Spleen (tissue), 11 donors: Measurements from ENCODE around the gene SMG6. TPM values are rescaled to one million over a fixed set of nuclear protein-coding genes. Genes with fewer than 3 reads are reported as not detected.

ENCODE experiments used
- DNase-seq: peaks from one replicate; pipeline ENCODE4 v3.0.0-alpha.2; 2020
- H3K27ac ChIP-seq, 8 donors: fragments of 200-600 bp; sonication (generic) in 7 of 8; 1 replicate in 4 of 8; 2 replicates in 4 of 8; pipeline versions ENCODE4 v1.5.0 to v1.8.0; 2016 to 2021; ENCODE audit warnings: inconsistent platforms in 4 of 8, mild to moderate bottlenecking in 4 of 8, moderate library complexity in 1 of 8
- H3K27me3 ChIP-seq, 7 donors: fragments of 200-600 bp; sonication (generic) in 6 of 7; replicated peaks in 1 of 7; 1 replicate in 4 of 7; 2 replicates in 3 of 7; pipeline versions ENCODE4 v1.5.0 to v1.8.0; 2016 to 2021; ENCODE audit warnings: inconsistent platforms in 3 of 7, mild to moderate bottlenecking in 1 of 7
- H3K36me3 ChIP-seq, 6 donors: fragments of 200-600 bp; sonication (generic) in 5 of 6; 1 replicate in 4 of 6; 2 replicates in 2 of 6; pipeline versions ENCODE4 v1.5.0 to v1.8.0; 2016 to 2021; ENCODE audit warnings: inconsistent platforms in 2 of 6
- H3K4me1 ChIP-seq, 6 donors: fragments of 200-600 bp; sonication (generic) in 5 of 6; 1 replicate in 3 of 6; 2 replicates in 3 of 6; pipeline versions ENCODE4 v1.5.0 to v1.8.0; 2016 to 2021; ENCODE audit warnings: inconsistent platforms in 3 of 6
- H3K4me3 ChIP-seq, 8 donors: fragments of 200-600 bp; sonication (generic) in 7 of 8; 1 replicate in 4 of 8; 2 replicates in 4 of 8; pipeline versions ENCODE4 v1.5.0 to v1.8.0; 2016 to 2021; ENCODE audit warnings: inconsistent platforms in 4 of 8, mild to moderate bottlenecking in 4 of 8, moderate library complexity in 2 of 8
- H3K9me3 ChIP-seq, 8 donors: fragments of 200-600 bp; sonication (generic) in 7 of 8; 1 replicate in 4 of 8; 2 replicates in 4 of 8; pipeline versions ENCODE4 v1.5.0 to v1.8.0; 2016 to 2021; ENCODE audit warnings: inconsistent platforms in 4 of 8
- CTCF ChIP-seq, 11 experiments: fragments of 200-600 bp in 7 of 11; fragments of 450-650 bp in 4 of 11; sonication (generic) in 4 of 11; IDR thresholded peaks in 8 of 11; conservative IDR thresholded peaks in 3 of 11; 1 replicate in 7 of 11; 2 replicates in 4 of 11; pipeline versions ENCODE4 v1.4.0 to v1.8.0; 2016 to 2021; ENCODE audit warnings: antibody characterized with exemption in 11 of 11, inconsistent platforms in 4 of 11, mild to moderate bottlenecking in 1 of 11
- POLR2A ChIP-seq, 3 donors: fragments of 450-650 bp; IDR thresholded peaks; one replicate each; pipeline ENCODE4 v1.5.1; 2017; ENCODE audit warnings: antibody characterized with exemption in 3 of 3, mild to moderate bottlenecking in 1 of 3
- POLR2AphosphoS5 ChIP-seq, 3 donors: sonication (generic); formaldehyde crosslinking; IDR thresholded peaks; one replicate each; pipeline ENCODE4 v1.5.1; 2017; ENCODE audit warnings: antibody characterized with exemption in 3 of 3
- WGBS, 5 donors: extraction: QIAGEN DNeasy Blood & Tissue Kit in 3 of 5; methylation state at CpG; one replicate each; pipeline versions ENCODE4 v1.1.5 to v1.1.7; 2013 to 2018; 5-methylcytosine and 5-hydroxymethylcytosine counted together
- intact Hi-C: fragments of 100-400 bp; cut with DNase I; formaldehyde crosslinking; loops from one replicate; pipeline ENCODE4 v1.15.0; 2023; ENCODE audit warnings: low total_unique reads
- polyA plus RNA-seq, 3 donors: library from polyadenylated mRNA; stranded (reverse); fragments of 200-250 nt; gene quantifications; one replicate each; pipeline ENCODE4 v1.2.1, GENCODE V29; 2013
- total RNA-seq, 7 donors: library from RNA; depleted of rRNA in 3 of 7; stranded (reverse); fragments of >200 nt in 3 of 7; fragmentation: NEBNext Ultra II Directional in 4 of 7; extraction: Animal tissue kit (Norgen Biotek cat#: 25700) in 4 of 7; gene quantifications; one replicate each; pipeline versions ENCODE4 v1.1.0 to v1.2.1, GENCODE V29; 2016 to 2021
- donor health status: healthy with polysubstance abuse.
- donor health status: DM: no; HTN: no; CAD: no; lungs with moderate emphysema.
- donor health status: DM: no; HTN: no; CAD: no.
- donor health status: Bipolar disorder and iron deficiency.
- donor health status: healthy.
- donor health status: DM: no; HTN: no; CAD: no.
- donor health status: DM: yes; HTN: yes; CAD: no.

The SMG6 gene
- total and polyA plus RNA-seq, 10 donors: 9.7 to 44.2 (median 28.0) TPM

DNA sequence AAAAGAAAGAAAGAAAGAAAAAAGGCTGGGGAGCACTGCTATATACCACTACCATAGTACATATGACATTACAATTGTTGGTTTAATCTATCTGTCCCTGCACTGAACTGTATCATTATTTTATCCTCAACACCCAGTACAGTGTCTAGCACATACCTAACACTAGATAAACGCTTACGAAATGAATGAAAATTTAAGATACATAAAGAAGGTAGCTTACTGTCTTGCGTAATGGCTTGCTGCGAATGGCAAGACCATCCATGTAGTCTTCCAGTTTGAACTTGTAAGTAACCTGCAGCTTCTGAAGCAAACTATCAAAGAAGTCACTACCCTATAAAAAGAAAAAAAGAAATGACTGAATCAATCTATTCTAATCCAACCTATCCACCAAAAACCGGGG, 6.6 kb downstream of the SMG6 start:
- H3K27ac ChIP-seq: no peak overlapping the region
- 90 to 96% (median 92%) methylated on average over 5 of the region's 5 CpGs for WGBS, 5 donors
- TF ChIP-seq POLR2A (IDR thresholded peaks at IDR 0.05): no peak
- TF ChIP-seq POLR2AphosphoS5 (IDR thresholded peaks at IDR 0.05): no peak
- TF ChIP-seq CTCF (IDR thresholded peaks at IDR 0.05 in 8 of 11, conservative IDR thresholded peaks at IDR 0.05 in 3 of 11): no peak
- H3K9me3 ChIP-seq: no peaks in the 10 kb centered on the region
- no peak overlapping the region for H3K4me3 ChIP-seq
- intact Hi-C loops: no loop called here
- peaks cover 4 to 60% (median 24%) of the 10 kb centered on the region in 6 donors for H3K4me1 ChIP-seq
- H3K27me3 ChIP-seq: no peaks in the 10 kb centered on the region
- no peak for DNase-seq
- peaks cover 3 to 86% (median 73%) of the 10 kb centered on the region in 6 donors for H3K36me3 ChIP-seq

- Histone ChIP-seq H3K4me1 (peaks cover 0 to 45% (median 11%) of the 10 kb centered on the region in 6 donors), H3K27ac (no peak overlapping the region), H3K9me3 (no peaks in the 10 kb centered on the region), H3K36me3 (peaks cover 3 to 100% (median 82%) of the 10 kb centered on the region in 6 donors), H3K4me3 (no peak overlapping the region), H3K27me3 (no peaks in the 10 kb centered on the region)
- TF ChIP-seq CTCF (IDR thresholded peaks at IDR 0.05 in 8 of 11, conservative IDR thresholded peaks at IDR 0.05 in 3 of 11) (no peak), POLR2A (IDR thresholded peaks at IDR 0.05) (no peak)
- DNase-seq: no peak
- intact Hi-C loops: no loop called here
- 57 to 82% (median 73%) methylated on average over 1 of the region's 1 CpG for WGBS, 5 donors
These were observed 8.0 kb downstream of the SMG6 start for GRCh38 chr17:2295575-2295974.

GRCh38 chr17:2292100-2292499, 11.5 kb downstream of the SMG6 start:
- H3K4me1 ChIP-seq: peaks cover 0 to 11% (median 0%) of the 10 kb centered on the region in 6 donors
- H3K9me3 ChIP-seq: no peaks in the 10 kb centered on the region
- 85 to 95% (median 92%) methylated on average over 2 of the region's 2 CpGs for WGBS, 5 donors
- no peak for DNase-seq
- H3K27me3 ChIP-seq: no peaks in the 10 kb centered on the region
- TF ChIP-seq POLR2AphosphoS5 (IDR thresholded peaks at IDR 0.05): no peak
- no peak for TF ChIP-seq POLR2A (IDR thresholded peaks at IDR 0.05)
- TF ChIP-seq CTCF (IDR thresholded peaks at IDR 0.05 in 8 of 11, conservative IDR thresholded peaks at IDR 0.05 in 3 of 11): no peak
- no peak overlapping the region for H3K27ac ChIP-seq
- peaks cover 3 to 100% (median 83%) of the 10 kb centered on the region in 6 donors for H3K36me3 ChIP-seq
- intact Hi-C loops: no loop called here
- no peak overlapping the region for H3K4me3 ChIP-seq

DNA sequence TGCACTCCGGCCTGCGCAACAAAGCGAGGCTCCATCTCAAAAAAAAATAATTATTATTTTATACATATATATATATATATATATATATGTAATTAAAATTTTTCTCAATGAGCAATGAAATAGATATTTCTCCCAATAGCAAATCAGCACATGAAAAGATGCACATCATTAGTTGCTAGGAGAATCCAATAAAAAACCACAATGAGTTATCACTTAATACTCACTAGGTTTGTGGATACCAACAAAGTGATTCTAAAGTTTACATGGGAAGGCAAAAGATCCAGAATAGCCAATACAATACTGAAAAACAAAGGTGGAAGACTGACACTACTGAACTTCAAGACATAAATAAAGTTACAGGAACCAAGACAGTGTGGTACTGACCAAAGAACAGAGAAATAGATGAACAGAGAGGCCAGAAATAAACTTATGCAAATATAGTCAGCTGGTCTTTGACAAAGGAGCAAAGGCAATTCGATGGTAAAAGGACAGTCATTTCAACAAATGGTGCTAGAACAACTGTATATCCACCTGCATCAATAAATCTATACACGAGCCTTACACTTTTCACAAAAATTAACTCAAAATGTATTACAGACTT, 13.6 kb downstream of the SMG6 start:
- Histone ChIP-seq H3K4me3 (no peak overlapping the region), H3K27me3 (no peaks in the 10 kb centered on the region), H3K36me3 (peaks cover 3 to 98% (median 75%) of the 10 kb centered on the region in 6 donors), H3K9me3 (no peaks in the 10 kb centered on the region), H3K4me1 (no peaks in the 10 kb centered on the region), H3K27ac (no peak overlapping the region)
- no peak for DNase-seq
- no peak for TF ChIP-seq CTCF (IDR thresholded peaks at IDR 0.05 in 8 of 11, conservative IDR thresholded peaks at IDR 0.05 in 3 of 11)
- TF ChIP-seq POLR2A (IDR thresholded peaks at IDR 0.05): no peak
- no peak for TF ChIP-seq POLR2AphosphoS5 (IDR thresholded peaks at IDR 0.05)
- intact Hi-C loops: loop anchor here (10.0 kb wide), 1 partner anchor 235 kb away; the partner anchor contains the start of gene HIC1
- WGBS, 5 donors: 83 to 94% (median 91%) methylated on average over 5 of the region's 5 CpGs
